KOPT-K1 (cell line): Measurements from ENCODE around the gene FOLR1.
"Not testable (repeated sequence)": the region's sequence is repeated elsewhere in the genome, so short reads cannot be mapped to it uniquely, and the experiment has no call there.

ENCODE experiments used
- H3K27ac ChIP-seq: fragments of 200-600 bp; sonication (generic); 2 replicates; pipeline ENCODE4 v1.5.1; 2016; ENCODE audit warnings: antibody characterized with exemption, mild to moderate bottlenecking, low read depth, low read length; ENCODE audit not compliant: poor library complexity, severe bottlenecking
- H3K36me3 ChIP-seq: fragments of 200-600 bp; sonication (generic); 2 replicates; pipeline ENCODE4 v1.5.1; 2017; ENCODE audit warnings: antibody characterized with exemption, mild to moderate bottlenecking, low read length, moderate library complexity; ENCODE audit not compliant: insufficient read depth
- H3K9me3 ChIP-seq: fragments of 200-600 bp; sonication (generic); 2 replicates; pipeline ENCODE4 v1.5.1; 2017; ENCODE audit warnings: antibody characterized with exemption, low read length, mild to moderate bottlenecking; ENCODE audit not compliant: insufficient read depth, poor library complexity, severe bottlenecking

The FOLR1 gene

DNA sequence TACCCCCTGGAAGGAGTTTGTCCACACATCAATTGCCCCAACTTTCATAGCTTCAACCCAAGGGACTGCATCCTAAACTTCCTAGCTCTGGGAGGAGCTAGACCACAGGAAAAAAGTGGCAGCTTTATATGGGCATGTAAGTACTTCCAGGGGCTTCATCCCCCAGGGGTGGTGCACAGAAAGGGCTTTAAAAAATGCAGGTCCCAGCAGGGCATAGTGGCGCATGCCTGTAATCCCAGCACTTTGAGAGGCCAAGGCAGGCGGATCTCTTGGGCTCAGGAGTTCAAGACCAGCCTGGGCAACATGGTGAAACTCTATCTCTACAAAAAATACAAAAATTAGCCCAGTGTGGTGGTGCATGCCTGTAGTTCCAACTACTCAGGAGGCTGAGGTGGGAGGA lies 14.9 kb downstream of the FOLR1 start:
- H3K27ac ChIP-seq, H3K36me3 ChIP-seq: not testable (repeated sequence)
- peaks cover 14% of the 10 kb centered on the region for H3K9me3 ChIP-seq

DNA sequence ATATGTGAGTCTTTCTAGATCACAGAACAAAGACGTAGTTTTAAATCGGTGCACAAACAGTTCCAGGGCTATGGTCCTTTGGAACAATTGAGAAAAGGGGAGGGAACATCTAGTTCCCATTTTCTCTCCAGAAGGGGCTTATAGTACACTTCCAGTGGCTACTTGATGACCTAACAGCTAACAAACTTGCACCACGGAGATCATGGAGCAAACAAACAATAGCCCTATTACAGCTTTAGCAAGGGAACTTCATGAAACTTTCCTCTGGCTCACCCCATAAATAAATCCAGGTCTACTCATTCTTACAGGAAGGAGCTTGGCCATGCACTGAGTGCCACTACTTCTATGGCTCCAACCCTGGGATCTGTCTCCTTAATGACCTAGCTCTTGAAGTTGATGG lies 16.3 kb downstream of the FOLR1 start:
- H3K9me3 ChIP-seq: peaks cover 14% of the 10 kb centered on the region
- no peaks in the 10 kb centered on the region for H3K36me3 ChIP-seq
- no peak overlapping the region for H3K27ac ChIP-seq

DNA sequence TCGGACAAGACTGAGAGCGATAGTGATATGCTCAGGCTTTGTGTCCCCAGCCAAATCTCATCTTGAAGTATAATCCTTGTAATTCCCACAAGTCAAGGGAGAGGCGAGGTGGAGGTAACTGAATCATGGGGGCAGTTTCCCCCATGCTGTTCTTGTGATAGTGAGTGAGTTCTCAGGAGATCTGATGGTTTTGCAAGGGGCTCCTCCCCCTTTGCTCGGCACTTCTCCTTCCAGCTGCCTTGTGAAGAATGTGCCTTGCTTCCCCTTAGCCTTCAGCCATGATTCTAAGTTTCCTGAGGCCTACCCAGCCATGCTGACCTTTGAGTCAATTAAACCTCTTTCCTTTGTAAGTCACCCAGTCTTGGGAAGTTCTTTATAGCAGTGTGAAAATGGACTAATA lies 17.2 kb downstream of the FOLR1 start:
- Histone ChIP-seq H3K27ac (no peak overlapping the region), H3K9me3 (peaks cover 14% of the 10 kb centered on the region), H3K36me3 (no peaks in the 10 kb centered on the region)

DNA sequence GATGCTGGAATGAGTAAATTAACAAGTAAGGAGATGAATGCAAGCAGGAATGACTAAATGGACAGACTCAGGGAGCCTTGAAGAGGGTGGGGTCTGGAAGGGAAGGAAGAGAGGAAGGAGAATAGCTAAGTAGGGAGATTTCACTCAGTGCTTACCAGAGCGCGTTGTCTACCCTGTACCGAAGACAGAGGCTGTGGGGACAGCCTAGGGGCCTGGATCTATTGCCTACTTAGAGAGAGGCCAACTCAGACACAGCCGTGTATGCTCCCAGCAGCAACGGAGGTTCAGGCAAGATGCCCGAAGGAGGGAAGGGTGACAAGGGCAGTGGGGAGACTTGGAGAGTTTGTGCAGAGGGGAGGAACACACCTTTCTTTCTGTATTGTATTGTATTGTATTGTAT lies 24.7 kb downstream of the FOLR1 start, which contains the start of gene FOLR2:
FOLR2 (plus strand) TSS at position 157 of the 400 bp plus-strand sequence. CDS start 1,791 bp downstream, outside the sequence.
- Histone ChIP-seq H3K9me3 (no peaks in the 10 kb centered on the region), H3K36me3 (no peaks in the 10 kb centered on the region), H3K27ac (no peak within 1 kb of the TSS)

DNA sequence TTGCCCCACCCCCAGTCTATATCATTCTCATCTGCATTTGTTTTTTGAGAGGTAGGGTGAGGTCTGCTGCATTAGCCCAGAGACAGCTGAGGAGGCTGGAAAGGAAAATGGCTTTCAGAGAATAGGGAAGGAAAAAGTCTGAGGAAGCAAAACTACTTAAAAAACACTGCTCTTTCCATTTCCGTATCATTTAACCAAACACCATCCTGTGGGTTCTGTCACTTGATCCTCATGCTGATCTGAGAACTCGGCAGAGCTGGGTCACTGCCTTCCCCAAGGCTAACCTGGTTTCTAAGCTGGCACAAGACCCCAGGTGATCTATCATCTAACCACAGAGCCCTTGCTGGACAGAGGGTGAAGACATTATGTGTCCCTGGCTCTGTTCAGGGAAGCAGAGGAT lies 25.9 kb downstream of the FOLR1 start:
- no peaks in the 10 kb centered on the region for H3K9me3 ChIP-seq
- no peak overlapping the region for H3K27ac ChIP-seq

DNA sequence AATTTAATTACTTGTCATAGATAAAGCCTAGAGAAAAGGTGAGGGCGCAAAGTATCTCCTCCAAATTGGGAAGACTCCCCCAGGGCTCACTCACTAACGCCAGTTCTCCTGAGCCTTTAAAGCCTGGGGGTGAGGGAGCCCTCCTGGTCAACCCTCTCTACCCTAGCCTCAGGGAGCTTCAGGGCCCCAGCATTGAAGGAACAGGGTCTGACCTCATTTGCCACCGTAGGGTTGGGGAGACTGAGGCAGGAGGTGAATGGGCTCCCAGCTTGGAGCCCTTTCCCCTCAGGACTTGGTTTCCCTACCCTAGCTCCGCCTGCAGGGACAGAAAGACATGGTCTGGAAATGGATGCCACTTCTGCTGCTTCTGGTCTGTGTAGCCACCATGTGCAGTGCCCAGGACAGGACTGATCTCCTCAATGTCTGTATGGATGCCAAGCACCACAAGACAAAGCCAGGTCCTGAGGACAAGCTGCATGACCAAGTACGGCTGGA lies 26.4 kb downstream of the FOLR1 start:
- no peaks in the 10 kb centered on the region for H3K9me3 ChIP-seq
- no peak overlapping the region for H3K27ac ChIP-seq
- no peaks in the 10 kb centered on the region for H3K36me3 ChIP-seq

More for the DNA sequence above, 25.9 kb downstream of the FOLR1 start:
- no peaks in the 10 kb centered on the region for H3K36me3 ChIP-seq

DNA sequence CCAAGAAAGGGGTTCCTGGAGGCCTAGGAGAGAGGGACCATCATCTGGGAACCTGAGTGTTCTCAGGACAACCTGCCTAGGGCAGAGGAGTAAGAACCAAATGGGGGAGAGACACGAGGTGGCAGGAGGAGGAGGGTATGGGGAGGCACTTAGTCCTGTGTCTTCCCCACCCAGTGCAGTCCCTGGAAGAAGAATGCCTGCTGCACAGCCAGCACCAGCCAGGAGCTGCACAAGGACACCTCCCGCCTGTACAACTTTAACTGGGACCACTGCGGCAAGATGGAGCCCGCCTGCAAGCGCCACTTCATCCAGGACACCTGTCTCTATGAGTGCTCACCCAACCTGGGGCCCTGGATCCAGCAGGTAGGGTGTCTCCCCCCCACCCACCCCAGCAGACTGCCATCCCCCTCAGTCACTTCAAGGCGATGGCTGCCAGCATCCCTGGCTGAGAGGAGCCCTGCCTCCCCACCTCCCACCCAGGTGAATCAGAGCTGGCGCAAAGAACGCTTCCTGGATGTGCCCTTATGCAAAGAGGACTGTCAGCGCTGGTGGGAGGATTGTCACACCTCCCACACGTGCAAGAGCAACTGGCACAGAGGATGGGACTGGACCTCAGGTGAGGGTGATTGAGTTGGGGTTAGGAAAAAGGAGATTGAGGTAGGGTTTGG lies 28.9 kb downstream of the FOLR1 start:
- no peaks in the 10 kb centered on the region for H3K9me3 ChIP-seq
- no peak overlapping the region for H3K27ac ChIP-seq
- no peaks in the 10 kb centered on the region for H3K36me3 ChIP-seq

DNA sequence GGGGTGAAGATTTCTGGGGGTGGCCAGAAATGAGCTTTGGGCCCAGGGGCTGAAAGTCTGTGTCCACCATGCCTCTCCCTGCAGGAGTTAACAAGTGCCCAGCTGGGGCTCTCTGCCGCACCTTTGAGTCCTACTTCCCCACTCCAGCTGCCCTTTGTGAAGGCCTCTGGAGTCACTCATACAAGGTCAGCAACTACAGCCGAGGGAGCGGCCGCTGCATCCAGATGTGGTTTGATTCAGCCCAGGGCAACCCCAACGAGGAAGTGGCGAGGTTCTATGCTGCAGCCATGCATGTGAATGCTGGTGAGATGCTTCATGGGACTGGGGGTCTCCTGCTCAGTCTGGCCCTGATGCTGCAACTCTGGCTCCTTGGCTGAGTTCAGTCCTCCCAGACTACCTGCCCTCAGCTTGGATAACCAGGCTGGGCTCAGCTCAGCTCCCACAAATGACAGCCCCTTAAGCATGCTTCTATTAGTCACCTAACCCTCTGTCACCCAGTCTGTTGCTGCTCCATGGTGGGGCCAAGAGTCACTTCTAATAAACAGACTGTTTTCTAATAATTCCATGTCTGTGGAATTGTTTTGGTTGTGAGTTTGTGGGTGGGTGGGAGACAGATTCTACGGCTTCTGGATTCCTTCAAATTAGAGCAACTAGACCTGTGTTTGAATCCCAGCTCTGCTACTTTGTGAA lies 29.6 kb downstream of the FOLR1 start:
- H3K36me3 ChIP-seq: peaks cover 2% of the 10 kb centered on the region; the same call in 1 of the 2 replicates
- H3K9me3 ChIP-seq: no peaks in the 10 kb centered on the region
- H3K27ac ChIP-seq: no peak overlapping the region

DNA sequence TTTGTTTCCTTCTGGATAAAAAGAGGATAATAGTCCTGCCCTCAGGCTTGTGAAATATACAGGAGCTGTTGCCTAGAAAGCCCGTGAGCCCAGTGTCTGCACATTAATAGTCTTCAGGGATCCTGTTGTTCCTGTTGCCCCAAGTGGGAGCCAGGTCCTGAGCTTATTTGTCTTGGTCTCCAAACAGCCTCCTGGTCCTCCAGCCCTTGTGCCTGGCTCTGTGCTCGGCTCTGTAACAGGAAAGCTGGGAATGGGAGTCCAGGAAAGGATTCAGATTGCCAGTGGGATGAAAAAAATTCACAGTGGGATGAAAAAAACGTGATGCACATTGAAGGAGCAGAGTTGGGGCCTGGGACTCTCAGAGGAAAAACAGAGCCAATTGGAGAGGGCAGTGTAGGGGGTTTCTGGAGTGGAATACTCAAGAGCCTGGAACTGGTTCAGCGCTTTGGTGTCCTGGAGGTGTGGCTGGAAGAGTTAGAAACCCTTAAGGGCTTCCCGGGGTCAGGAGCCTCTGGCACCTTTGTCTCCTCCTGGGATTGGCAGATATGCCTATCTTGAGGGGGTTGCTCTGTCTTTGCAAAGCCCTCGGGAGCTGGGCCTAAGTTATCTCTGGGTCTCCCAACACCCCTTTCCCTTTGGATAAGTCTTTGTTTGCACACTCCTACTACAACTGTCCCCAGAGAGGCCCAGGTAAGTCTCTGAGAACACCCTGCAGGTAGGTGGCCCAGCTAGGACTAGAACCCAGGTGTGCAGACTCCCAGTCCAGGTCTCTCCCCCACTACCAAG lies 30.4 kb downstream of the FOLR1 start:
- Histone ChIP-seq H3K27ac (peak overlapping the region; percentile 76), H3K9me3 (no peaks in the 10 kb centered on the region), H3K36me3 (peaks cover 8% of the 10 kb centered on the region; the same call in 1 of the 2 replicates)

DNA sequence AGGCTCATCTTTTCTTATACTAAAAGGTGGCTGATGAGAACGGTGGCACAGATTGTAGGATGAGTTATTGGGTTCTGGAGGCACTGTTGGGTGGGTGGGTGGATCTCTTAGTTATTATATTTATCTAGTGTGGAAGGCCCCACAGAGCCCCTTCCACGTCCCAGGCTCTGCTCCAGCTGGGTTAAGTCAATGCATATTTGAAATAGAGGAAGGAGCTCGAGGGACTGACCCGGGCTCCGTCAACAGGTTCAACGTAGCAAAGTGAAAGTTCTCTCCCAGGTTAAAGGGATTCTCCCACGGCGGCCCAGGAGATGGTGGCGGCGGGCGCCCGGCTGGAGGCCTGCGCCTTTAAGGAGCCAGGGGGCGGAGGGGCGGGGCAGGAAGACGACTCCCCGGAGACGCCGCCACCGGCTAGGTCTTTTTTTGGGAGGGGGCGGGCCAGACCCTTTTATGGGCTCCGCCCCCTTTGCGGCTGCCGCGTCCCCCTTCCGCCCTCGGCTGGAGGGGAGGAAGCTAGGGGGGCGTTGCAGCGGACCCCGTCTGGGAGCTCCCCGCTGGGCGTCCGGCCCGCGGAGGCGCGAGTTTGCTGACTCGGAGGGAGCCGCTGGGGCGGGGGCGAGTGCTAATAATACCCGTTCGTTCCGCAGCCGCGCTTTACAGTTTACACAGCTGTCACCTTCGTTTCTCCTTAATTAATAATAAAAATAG lies 31.1 kb downstream of the FOLR1 start:
- peak overlapping the region; percentile 76 for H3K27ac ChIP-seq
- H3K36me3 ChIP-seq: peaks cover 16% of the 10 kb centered on the region; the same call in 1 of the 2 replicates
- no peaks in the 10 kb centered on the region for H3K9me3 ChIP-seq

DNA sequence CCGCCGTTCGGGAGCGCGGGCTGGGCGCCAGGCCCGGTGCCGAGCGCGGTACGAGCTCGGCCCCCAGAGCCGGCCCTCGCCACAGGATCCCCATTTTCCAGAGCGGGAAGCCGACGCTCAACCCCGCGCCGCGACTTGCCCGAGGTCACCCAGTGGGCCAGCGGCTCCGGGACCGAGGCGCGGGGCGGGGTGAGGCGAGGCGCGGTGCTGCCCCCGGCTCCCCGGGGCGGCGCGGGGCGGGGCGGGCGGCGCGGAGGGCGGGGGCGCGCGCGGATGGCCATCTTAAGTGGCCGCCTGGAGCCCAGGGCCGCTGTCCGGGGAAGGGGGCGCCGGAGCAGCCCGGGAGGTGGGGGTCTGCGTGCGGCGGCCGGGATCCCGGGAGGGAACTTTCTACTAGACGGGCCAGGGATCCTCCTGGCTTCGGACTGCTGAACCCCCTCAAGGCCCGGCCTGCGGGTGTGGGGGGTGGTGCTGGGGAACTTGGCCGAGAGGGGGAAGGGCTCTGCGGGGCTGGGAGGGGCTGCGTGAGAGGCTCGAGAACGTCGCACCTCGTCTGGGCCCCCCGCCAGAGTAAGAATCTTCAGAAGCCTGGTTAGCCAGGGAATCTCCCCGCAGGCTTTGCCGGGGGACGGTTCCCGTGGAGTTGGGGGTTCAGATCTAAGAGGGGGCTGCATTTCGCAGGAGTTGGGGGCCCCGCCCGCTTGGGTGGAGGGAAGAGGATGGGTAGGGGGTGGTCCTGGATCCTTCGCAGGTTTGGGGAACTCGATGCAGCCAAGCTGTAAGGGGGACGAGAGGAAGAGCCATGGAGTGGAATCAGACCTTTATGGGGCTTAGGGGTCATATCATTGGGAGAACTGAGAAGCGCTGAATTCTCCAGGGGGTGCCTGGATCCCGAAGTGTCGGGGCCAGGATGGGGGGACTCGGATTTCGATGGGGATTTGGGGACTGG lies 31.9 kb downstream of the FOLR1 start:
- peak overlapping the region; percentile 76 for H3K27ac ChIP-seq

DNA sequence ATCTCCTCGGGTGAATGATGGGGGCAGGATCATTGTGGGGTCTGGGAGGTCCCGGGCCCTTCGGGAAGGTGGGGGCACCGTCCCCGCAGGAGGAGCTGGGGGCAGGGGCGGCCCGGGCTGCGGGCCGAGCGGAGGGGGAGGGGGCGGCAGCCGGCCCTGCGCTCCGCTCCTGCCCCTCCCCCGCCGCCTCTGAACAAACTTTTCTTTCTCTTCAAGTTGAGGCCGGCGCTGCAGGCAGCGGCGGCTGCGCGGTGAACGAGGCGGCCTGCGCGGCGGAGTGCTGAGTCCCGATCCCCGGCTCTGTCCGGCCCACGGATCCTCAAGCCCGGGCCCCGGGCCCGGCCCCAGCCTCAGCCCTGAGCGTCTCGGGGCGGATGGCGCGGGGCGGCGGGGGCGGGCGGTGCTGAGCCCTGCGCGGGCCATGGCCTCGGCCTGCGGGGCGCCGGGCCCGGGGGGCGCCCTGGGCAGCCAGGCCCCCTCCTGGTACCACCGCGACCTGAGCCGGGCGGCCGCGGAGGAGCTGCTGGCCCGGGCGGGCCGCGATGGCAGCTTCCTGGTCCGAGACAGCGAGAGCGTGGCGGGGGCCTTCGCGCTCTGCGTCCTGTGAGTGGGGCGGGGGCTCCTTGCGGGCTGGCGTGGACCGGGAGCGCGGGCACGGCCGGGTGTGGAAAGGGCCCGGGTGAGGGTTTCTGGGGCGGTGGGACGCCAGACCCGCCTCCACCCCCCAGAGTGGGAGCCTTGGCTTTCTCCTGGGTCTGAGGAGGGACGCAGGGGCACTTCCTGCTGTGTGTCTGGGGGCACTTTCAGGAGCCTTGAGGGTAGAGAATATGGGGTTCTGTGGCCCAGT lies 32.8 kb downstream of the FOLR1 start, which contains the start of gene INPPL1:
INPPL1 (plus strand) TSS at position 204 of the 847 bp plus-strand sequence; CDS start at position 422, 218 bp downstream.
- Histone ChIP-seq H3K27ac (peak within 1 kb of the TSS; percentile 76), H3K9me3 (no peaks in the 10 kb centered on the region), H3K36me3 (peaks cover 33% of the 10 kb centered on the region)

More for the DNA sequence above, 31.9 kb downstream of the FOLR1 start:
- H3K36me3 ChIP-seq: peaks cover 24% of the 10 kb centered on the region
- H3K9me3 ChIP-seq: no peaks in the 10 kb centered on the region

DNA sequence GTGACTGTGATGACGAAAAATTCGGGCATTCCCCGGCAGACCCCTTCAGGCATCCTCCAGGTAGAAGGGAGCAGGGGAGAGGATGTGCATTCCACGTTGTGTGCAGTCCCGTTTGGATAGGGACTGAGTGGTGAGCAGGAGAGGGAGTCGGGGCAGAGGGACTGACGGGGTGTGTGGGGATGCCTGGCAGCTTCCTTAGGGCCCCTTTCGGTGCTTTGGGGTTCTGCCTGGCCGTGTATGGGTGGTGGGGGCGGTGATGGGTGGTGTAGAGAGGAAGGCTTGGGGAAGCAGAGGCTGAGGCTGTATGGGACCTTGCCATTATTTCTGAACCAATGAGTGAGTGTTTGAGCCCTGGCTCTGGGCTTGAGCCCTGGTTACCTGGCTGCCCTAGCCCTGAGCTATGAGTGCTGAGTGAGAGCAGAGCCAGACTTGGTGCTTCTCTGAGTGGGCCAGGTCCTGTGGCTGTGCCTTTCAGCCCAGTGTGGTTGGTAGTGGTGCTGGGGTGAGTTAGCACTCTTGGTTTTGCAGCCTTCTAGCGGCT lies 33.5 kb downstream of the FOLR1 start:
- Histone ChIP-seq H3K27ac (peak overlapping the region; percentile 76), H3K36me3 (peaks cover 40% of the 10 kb centered on the region), H3K9me3 (no peaks in the 10 kb centered on the region)
